Measurements from ENCODE around the gene THBS2. TPM values are rescaled to one million over a fixed set of nuclear protein-coding genes. Genes with fewer than 3 reads are reported as not detected.

THBS2 gene
- total RNA-seq, 1 experiment from 2014 or later = 93.5 TPM

DNA sequence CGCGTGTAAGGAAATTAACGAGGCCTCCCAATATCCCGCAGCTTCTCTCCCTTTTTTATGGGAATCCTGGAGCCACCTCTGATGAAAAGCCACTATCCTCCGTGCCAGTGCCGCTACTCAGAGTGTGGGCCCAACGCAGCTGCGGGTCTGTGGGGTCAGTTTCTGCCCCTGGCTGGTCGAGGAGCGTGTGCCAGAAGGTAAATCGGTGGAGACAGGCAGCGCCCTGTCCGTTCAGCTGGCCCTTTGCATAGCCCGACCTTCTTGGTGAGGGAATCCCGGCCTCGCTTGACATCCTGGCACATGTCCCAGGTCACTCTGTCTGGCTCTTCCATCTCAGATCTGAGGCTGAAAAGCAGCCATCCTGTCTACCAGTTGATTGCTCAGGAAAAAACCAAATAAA, 4.6 kb downstream of the THBS2 start:
- no peak for DNase-seq (ENCODE audit: low read depth)

DNA sequence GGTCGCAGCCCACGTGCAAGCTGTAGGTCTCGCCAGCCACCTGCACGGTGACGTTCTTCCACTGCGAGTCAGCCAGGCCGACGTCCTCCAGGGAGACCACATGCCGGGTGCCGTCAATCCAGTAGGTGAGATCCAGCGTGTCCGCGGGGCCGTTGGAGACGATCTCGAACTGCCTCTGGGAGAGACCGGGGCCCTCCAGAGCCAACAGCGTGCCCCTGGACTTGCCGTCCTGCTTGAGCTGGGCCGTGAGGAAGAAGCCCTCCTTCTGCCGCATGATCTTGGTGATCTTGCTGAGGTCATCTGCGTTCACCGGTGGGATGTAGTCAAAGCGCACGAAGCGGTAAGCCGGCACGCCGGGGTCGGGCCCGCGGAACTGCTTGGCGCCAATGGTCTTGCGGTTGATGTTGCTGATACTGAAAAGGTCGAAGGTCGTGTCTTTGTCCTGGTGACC, 5.1 kb downstream of the THBS2 start:
- DNase-seq (ENCODE audit: low read depth) = no peak

DNA sequence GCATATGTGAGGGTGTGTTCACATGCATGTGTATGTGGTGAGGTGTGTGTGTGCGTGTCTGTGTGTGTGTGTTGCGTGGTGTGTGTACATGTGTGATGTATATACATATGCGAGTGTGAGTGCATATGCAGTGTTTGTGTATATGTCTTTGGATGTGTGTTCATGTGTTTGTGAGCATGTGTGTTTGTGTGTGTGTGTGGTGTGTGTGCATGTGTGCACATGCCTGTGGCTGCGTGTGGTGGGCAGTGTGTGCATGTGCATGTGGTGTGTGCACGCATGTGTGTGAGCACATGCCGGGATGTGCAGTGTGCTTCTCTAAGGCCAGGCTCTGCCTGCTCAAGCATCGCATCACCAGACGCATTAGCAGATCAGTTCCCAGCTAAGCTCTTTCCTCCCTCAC, 5.7 kb downstream of the THBS2 start:
- DNase-seq (ENCODE audit: low read depth) = no peak

DNA sequence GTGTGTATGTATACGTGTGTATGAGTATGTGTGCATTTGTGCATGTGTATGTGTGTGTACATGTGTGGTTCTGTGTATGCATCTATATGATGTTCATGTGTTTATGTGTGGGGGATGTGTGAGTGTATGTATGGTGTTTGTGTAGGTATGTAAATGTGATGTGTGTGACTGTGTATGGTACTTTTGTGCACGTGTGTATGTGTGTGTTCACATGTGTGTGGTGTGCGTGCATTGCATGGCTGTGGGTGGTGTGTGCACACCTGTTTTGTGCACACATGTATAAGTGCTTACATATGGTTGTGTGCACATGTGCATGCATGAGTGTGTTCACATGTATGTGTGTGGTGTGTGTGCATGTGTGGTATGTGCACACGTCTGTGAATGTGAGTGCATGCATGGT, 6.2 kb downstream of the THBS2 start:
- no peak for DNase-seq (ENCODE audit: low read depth)

DNA sequence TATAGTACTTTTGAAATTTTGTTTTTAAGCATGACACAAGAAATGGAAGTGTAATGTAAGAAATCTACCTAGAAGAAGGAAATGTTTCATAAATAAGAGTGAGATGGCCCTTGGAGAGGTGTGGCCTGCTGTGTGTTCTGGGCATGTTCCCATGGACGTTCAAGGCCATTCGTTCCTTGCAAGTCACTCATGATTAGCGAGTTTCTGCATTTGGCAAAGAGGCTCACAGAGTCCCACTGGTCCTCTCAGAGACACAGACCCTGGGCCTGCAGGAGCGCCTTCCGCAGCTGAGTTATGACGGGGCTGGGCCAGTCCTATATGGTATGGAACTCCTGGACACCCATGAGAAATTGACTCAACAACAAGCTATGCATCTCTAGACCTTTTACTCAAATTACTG, 7.2 kb downstream of the THBS2 start:
- DNase-seq (ENCODE audit: low read depth) = no peak

DNA sequence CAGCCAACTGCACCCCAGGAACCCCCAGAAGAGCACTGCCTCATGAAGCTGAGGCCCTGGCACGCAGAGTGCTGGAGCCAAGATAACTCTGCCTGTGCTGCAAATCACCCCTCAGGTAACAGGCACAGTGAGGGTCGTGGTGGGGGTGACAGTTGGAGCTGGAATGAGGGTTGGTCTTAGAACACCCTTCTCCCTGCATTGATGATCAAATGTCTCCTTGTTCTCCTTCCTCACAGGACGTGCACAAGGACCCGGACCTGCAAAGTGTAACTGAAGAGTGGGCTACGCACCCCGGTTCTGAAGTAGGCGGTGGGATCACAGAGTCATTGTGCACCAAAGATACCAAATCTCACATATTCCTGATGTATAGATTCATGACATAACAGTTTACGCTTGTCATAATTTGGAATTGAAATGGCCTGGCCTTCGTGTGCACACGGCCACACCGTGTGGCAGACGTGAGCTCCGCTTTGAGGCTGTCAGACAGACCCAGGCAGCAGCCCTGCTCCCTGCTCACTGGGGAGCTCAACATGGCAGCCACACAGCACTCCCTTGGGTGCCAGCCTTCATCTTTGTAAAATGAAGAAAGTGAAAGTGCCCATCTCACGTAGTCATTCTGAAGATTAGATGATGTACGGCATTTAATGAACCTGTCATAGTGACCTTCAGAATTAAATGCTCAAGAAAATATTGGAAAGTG, 8.8 kb downstream of the THBS2 start:
- no peak for DNase-seq (ENCODE audit: low read depth)

DNA sequence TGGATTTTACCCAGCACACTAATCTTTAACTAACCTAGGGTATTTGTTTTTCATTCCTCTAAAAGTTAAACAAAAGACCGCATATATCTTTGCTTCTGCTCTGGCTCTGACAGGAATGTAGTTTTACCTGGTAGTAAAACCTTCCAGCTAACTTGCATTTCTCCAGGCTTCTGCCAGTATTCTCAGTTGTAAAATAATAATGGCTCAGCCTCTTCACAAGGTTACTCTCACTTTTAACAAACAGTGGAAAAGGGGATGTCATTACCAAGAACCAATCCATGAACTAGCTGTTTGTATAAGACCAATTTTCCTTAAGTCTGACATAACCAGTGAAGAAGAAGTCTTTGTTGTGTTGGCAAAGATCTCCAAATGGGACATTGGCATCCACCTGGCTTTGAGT, 10.0 kb downstream of the THBS2 start:
- no peak for DNase-seq (ENCODE audit: low read depth)

DNA sequence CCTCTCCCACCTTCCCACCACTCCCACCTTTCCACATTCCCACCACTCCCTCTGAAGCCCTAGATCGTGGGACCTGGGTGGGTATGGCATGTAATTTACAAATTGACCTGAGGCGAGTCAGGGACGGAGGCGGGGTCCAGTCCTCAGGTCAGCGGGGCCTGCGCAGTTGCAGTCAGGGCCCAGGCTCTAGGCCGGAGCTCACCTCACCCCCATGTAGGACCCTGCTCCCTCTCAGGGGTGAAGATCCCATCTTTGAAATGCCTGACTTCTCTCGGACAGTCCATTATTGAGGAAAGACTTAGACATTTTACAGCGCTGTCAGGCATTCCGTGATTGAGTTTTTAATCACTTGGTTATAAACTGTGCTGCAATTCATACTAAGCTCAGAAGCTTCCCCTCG, 10.5 kb downstream of the THBS2 start:
- no peak for DNase-seq (ENCODE audit: low read depth)

DNA sequence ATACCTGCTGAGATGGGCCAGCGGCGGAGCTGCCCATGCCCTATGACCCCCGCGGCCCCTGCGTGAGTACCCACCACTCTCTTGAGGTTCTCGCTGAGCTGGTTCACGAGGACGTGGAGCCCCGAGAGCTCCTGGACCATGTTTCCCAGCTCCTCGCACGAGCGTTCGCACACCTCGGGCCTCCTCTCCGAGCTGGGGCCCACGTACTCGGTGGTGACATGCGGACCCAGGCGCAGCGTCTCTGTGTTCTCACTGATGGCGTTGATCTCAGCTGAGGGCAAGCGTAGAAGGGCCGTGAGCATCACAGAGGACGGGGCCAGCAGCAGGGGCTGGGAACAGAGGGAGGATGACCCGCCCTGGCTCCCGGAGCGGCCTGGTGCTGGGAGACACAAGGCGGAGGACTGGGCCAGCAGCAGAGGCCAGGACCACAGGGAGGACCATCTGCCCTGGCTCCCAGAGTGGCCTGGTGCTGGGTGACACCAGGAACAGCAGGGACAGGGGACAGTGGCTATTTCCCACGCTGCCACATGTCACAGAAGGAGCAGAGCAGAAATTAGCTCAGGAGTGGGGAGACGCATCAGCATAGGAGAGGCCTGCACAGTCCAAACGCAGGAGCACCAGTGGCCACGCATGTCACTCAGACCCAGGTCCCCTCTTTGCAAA, 11.8 kb downstream of the THBS2 start:
- DNase-seq (ENCODE audit: low read depth) = no peak

DNA sequence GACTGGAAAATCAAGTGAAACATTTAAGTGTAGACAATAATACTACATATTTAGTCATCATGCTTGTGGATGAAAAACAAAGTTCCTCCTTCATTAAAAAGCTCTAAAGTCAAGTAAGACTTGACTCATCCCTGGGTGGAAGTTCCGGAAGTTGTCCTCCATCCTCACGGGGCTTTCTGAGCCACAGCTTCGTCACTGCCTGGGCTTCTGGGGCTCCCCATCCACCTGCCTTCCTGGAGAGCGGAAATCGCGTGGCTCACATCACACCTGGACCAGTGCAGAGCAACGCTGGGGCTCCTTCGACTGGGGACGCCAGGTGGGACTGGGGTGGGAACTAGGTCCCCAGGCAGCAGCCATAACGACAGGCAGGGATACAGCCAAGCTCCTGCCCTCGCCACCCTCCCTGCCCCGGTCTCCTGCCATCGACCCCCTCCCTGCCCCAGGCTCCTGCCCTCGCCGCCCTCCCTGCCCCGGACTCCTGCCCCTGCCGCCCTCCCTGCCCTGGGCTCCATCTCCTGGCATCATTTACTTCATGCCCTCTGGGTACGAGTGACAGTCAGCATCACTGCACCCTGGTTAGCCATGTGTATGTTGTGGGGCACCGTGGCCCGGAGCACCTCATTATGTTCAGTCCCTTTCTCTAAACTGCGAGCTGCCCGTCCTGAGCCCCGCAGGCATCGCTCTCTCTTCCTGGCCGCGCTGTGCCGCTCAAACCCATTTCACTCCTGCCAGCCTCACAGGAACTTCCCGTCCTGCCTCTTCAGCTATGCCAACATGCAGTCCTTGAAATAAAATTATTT, 12.9 kb downstream of the THBS2 start:
- peak; percentile 35 for DNase-seq (ENCODE audit: low read depth)

DNA sequence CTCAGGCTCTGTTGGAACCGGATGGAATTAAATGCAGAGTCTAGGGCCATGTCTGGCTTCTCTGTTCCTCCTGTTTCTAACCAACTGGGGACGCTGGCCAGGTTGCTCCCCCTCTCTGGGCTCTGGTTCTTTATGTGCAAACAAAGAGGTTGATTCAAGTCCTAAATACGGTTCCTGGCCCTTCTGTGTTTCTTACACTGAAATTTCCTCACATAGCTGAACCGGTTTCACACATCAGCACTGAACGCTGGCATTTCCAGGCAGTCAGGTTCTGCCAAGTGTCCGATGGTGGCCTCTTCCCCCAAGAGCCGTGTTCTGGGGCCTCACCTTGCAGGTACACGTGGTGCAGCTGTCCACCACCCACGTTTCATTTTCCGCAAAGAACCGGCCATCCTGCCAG, 13.5 kb downstream of the THBS2 start:
- no peak for DNase-seq (ENCODE audit: low read depth)

DNA sequence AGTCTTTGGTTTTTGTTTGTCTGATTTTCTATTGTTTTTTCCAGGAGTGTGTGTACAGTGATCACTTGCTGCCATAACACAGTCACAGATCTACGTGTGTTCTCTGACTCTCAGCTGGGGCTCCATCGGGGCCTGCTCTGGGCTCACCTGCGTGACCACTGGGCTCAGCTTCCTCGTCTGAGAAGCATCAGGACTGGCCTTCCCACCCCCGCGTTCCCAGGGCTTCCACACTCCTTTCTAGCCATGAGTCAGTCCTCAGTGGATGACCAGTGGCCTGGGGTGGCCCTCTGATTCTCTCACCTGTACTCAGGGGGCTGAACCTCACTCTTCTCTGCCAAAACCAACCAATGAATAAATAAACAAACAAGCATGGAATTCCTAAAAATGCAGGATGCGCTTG, 14.5 kb downstream of the THBS2 start:
- DNase-seq (ENCODE audit: low read depth) = no peak

DNA sequence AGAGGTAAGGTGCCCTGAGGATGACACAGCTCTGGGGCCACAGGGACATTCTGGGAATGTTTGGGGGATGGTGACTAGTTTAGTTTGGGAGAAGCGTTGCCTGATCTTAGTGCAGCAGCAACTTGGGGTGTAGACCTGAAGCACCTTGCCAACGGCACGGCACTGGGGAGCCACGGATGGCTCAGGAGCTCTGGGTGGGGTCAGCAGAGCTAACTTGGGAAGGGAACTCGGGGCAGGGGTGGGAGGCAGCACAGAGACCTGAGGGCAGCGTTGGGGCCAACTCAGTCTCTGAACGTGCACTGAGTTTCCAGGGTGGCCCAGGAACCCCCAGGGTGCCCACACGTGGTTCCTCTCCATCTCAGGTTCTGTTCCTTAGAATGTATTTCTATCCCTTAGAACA, 14.9 kb downstream of the THBS2 start:
- no peak for DNase-seq (ENCODE audit: low read depth)

DNA sequence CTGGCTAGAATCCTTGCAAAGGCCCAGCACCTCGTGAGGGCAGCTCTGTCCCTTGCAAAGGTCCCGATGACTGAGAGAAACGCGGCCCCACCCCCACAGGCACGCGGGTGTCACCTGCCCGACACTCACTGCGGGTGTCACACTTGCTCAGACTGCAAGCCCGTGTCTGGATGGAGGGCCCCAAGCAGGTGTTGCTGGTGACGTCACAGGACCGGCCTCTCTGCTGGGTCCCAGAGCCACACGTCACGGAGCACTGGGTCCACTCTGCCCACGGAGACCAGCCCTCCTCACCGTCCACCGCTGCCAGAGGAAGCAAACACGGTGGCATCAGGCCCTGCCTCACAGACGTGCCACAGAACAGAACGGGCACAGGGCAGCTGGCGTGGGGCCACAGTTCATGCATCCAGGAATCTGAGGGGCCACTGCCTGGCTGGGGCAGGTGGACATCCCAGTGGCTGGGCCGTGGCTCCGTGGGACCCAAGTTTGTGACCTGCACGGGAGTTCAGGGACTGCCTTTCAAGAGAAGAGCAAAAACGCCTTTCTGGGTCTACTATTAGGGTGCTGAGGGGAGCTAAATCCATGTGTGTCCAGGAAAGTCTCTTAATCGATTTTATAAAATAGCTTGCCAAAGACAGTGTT, 16.0 kb downstream of the THBS2 start:
- DNase-seq (ENCODE audit: low read depth) = no peak

DNA sequence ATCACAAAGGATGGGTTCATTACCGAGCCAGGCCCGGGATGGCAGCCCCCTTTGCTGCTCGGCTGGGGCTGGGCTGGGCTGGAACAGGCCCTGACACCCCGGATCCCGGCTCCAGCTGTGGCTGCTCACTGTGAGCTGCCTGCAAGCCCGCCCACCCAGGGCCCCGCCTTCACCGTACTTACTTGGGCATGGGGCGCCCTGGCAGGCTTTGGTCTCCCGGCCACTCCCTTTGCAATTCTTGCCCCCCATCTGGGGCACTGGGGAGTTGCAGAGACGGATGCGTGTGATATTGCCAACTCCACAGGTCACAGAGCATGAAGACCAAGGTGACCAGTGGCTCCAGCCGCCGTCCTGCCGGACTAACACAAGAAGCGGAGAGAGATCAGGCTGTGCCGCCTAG, 16.7 kb downstream of the THBS2 start:
- DNase-seq (ENCODE audit: low read depth) = no peak

DNA sequence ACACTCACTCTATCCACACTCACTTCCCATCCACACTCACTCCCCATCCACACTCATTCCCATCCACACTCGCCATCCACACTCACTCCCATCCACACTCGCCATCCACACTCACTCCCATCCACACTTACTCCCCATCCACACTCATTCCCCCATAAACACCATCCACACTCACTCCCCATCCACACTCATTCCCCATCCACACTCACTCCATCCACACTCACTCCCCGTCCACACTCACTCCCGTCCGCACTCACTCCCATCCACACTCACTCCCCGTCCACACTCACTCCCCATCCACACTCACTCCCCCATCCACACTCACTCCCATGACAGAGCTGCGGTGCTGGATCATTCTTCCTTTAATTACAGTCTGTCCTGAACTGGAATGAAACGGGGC, 17.1 kb downstream of the THBS2 start:
- DNase-seq (ENCODE audit: low read depth) = no peak

DNA sequence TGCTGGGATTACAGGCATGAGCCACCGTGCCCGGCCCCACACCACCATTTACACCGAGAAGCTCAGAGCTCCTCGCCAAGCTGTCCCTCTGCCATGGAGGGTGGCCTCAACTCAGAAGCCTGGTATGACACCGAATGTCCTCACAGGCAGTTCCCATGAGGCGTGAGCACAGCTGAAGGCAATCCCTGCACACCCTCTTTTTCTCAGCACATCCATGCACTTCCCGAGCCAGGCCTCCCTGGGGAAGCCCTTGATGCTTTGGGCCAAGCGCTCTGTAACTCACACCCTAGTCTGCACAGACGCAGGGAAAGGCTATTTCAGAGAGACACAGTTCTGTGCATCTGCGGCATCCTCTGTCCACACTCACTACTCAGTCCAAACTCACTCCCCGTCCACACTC, 18.4 kb downstream of the THBS2 start:
- DNase-seq (ENCODE audit: low read depth) = no peak

DNA sequence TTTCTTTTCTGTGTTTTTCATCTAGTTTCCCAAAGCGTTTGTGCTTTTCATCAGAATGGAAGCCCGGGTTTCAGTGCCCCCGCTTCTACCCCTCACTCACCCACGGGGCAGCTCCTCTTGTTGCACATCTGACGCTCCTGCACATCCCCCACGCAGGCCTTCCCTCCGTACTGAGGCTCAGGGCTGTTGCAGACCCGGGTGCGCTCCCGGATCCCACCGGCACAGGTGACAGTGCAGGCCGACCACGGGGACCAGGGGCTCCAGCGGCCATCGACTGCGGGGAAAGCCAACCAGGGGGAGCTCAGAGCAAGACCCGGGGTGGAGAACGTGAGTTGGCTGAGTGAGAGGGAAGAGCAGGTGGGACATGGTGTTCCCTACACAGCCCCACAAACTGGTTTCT, 19.0 kb downstream of the THBS2 start:
- no peak for DNase-seq (ENCODE audit: low read depth)

DNA sequence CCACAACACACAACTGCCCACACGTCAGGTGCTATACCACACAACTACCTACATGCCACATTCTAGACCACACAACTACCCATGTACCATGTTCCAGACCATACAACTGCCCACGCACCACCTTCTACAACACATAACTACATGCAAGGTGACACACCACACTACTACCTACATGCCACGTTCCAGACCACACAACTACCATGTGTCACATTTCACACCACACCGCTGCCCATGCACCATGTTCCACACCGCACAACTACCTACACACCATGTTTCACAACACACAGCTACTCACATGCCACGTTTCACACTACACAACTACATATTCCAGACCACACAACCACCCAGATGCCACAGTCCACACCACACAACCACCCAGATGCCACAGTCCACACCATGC, 19.8 kb downstream of the THBS2 start:
- no peak for DNase-seq (ENCODE audit: low read depth)

DNA sequence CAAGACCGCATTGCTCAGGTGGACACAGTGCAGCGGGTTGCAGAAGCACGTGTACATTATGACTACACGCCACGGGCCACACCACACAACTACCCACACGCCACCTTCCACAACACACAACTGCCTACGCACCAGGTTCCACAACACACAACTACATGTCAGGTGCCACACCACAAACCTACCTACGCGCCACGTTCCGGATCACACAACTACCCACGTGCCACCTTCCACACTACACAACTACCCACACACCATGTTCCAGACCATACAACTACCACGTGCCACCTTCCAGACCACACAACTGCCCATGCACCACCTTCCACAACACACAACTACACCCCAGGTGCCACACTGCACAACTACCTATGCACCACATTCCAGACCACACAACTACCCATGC, 20.5 kb downstream of the THBS2 start:
- DNase-seq (ENCODE audit: low read depth) = no peak

DNA sequence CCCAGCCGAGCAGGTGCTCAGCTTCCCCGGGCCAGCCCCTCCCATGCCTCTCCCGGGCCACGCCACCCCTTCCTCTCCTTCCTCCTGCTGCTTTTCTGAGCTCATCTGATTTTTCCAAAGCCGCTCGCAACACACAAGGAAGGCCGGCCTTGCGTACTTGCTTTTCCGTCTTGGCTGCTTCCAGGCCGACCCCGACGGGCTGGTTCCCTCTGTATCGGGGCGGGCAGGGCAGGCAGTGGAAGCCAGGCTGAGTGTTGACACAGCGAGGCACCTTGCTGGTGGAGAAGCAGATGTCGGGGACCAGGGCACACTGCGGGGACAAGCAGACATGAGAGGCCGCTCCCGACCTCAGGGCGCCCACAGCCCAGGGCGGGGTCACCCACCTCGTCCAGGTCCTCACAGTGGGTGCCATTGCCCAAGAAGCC, 21.1 kb downstream of the THBS2 start:
- DNase-seq (ENCODE audit: low read depth) = no peak

DNA sequence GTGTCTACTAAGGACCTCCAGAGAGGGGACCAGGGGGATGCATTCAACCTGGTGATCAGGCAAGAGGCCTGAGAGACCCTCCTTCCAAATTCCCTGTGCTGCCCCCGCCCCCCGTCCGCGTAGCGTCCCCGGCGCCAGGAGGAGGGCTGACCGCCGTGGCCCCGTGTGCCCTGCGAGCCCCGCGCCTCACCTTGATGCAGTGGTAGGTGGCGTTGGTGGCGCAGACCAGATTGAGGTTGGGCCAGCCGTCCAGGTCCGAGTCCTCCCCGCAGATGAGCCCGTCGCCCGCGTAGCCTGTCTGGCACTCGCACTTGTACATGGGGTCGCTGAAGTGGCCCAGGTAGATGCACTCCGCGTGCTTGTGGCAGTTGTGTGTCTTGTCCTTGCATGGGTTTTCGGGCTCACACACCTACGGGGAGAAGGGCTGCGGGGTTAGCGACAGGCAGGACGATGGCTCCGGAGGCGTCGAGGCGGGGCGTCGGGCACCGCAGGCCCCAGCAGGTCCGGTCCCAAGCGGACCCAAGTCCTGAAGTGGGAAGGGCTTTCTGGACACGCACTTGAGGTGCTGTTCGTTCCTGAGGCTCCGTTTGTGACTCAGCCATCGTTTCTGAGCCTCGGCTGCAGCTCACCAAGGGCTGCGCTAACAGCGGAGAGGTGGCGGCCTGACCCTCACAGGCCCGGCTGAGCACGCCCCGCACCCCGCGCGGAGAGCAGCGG, 21.7 kb downstream of the THBS2 start:
- no peak for DNase-seq (ENCODE audit: low read depth)

All from RPMI7951 (cell line).